GM12891 (cell line): ENCODE data around the gene OSGIN1.

Experiments
- POLR2A ChIP-seq: IDR thresholded peaks from 2 replicates; pipeline ENCODE4 v1.6.1; 2011; ENCODE audit warnings: low read depth, low read length, control low read depth
- POLR2AphosphoS5 ChIP-seq: IDR thresholded peaks from 2 replicates; pipeline ENCODE4 v1.6.1; 2011; ENCODE audit warnings: low read depth, low read length, control low read depth

GRCh38 chr16:83958137-83958845 lies 5.3 kb downstream of the OSGIN1 start:
- TF ChIP-seq POLR2AphosphoS5 (no peak), POLR2A (no peak)
